ENCODE data around the gene MYO16. TPM values are rescaled to one million over a fixed set of nuclear protein-coding genes. Genes with fewer than 3 reads are reported as not detected.

MYO16 gene
- total and polyA plus RNA-seq, 3 donors from 2014 or later = 3.1 to 4.0 (median 3.4) TPM

GRCh38 chr13:109140479-109141349, 511.3 kb downstream of the MYO16 start:
- no peaks in the 10 kb centered on the region for H3K36me3 ChIP-seq (ENCODE audit: low read depth, missing control alignments)
- no peaks in the 10 kb centered on the region for H3K4me1 ChIP-seq
- H3K27ac ChIP-seq = no peak overlapping the region
- 10 to 22% methylated on average over 15 to 60 of the region's 97 CpGs for WGBS, 2 donors
- H3K9me3 ChIP-seq = no peaks in the 10 kb centered on the region
- no peak for DNase-seq
- peak overlapping the region; percentile 36 to 39 for H3K4me3 ChIP-seq
- intact Hi-C loops (cut with DNase I; ENCODE audit: low total_unique reads) = loop anchor here (10.0 kb wide), 1 partner anchor 644 kb away; the partner anchor contains the start of gene IRS2
- no peaks in the 10 kb centered on the region for H3K27me3 ChIP-seq
- no peak for TF ChIP-seq POLR2A (IDR thresholded peaks at IDR 0.05)
- TF ChIP-seq, protein P1, sequence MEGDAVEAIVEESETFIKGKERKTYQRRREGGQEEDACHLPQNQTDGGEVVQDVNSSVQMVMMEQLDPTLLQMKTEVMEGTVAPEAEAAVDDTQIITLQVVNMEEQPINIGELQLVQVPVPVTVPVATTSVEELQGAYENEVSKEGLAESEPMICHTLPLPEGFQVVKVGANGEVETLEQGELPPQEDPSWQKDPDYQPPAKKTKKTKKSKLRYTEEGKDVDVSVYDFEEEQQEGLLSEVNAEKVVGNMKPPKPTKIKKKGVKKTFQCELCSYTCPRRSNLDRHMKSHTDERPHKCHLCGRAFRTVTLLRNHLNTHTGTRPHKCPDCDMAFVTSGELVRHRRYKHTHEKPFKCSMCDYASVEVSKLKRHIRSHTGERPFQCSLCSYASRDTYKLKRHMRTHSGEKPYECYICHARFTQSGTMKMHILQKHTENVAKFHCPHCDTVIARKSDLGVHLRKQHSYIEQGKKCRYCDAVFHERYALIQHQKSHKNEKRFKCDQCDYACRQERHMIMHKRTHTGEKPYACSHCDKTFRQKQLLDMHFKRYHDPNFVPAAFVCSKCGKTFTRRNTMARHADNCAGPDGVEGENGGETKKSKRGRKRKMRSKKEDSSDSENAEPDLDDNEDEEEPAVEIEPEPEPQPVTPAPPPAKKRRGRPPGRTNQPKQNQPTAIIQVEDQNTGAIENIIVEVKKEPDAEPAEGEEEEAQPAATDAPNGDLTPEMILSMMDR (IDR thresholded peaks at IDR 0.05) = no peak

DNA sequence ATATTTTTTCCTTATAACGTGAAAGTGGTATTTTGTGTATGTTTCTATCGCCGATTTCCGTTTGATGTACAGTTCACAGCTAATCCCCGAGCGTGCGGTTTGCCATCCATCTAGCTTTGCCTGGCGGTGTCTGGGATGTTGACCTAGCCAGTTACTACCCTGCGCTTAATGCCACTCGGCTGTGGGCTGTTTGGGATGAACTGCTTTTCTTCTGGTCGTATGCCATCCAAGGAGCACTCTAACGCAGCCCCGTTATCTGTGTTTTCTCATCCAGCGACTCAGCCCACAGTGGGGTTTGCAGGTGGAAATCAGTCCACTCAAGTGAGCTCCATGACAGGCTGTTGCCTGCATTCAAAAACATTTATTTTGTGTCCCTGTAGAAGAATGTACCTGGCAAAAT, 512.3 kb downstream of the MYO16 start:
- no peaks in the 10 kb centered on the region for H3K4me1 ChIP-seq
- intact Hi-C loops (cut with DNase I; ENCODE audit: low total_unique reads) = loop anchor here (10.0 kb wide), 1 partner anchor 643 kb away; the partner anchor contains the start of gene IRS2
- H3K27ac ChIP-seq = no peak overlapping the region
- H3K36me3 ChIP-seq (ENCODE audit: low read depth, missing control alignments) = no peaks in the 10 kb centered on the region
- 80 to 81% methylated on average over 14 of the region's 14 CpGs for WGBS, 2 donors
- H3K9me3 ChIP-seq = no peaks in the 10 kb centered on the region
- H3K27me3 ChIP-seq = no peaks in the 10 kb centered on the region
- TF ChIP-seq, protein P1 (IDR thresholded peaks at IDR 0.05) = no peak
- TF ChIP-seq POLR2A (IDR thresholded peaks at IDR 0.05) = no peak
- no peak for DNase-seq
- no peak overlapping the region for H3K4me3 ChIP-seq

DNA sequence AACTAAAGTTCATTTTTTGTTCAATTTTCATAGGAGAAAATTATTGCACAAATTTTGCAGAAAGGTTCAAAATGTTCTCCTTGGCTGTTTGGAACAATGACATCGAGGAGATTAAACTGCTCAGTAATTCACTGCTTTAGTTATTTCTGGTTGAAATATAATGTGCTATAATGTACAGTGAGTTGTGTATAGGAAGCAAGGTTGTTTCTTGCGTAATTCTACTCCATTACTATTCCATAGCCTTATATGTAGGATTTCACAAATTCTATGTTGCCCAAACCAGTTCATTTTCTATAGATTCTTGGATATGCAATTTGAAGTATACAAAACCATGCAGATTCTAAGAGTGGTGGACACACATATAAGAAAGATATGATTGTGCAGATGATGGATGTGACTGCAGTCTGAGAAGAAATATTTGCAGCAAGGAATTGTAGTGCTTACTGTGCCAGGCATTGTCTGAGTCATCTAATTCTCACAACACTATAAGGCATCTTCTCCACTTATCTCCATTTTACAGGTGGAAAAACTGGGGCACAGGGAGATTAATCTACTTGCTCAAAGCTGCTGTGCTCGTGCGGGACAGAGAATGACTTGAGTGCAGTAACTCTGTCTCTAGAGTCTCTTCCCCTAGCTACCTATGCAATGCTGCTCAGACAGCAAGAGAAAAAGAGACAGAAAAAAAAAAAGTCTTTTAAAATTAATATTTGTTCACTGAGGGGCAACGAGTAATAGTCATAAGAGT, 515.5 kb downstream of the MYO16 start:
- H3K9me3 ChIP-seq = no peaks in the 10 kb centered on the region
- H3K36me3 ChIP-seq (ENCODE audit: low read depth, missing control alignments) = no peaks in the 10 kb centered on the region
- no peak overlapping the region for H3K27ac ChIP-seq
- H3K4me1 ChIP-seq = no peaks in the 10 kb centered on the region
- WGBS, 2 donors = 67 to 68% methylated on average over 5 of the region's 5 CpGs
- H3K4me3 ChIP-seq = no peak overlapping the region
- H3K27me3 ChIP-seq = no peaks in the 10 kb centered on the region
- TF ChIP-seq, protein P1 (IDR thresholded peaks at IDR 0.05) = no peak
- TF ChIP-seq POLR2A (IDR thresholded peaks at IDR 0.05) = no peak
- intact Hi-C loops (cut with DNase I; ENCODE audit: low total_unique reads) = loop anchor here (10.0 kb wide), 1 partner anchor 640 kb away; the partner anchor contains the start of gene IRS2
- no peak for DNase-seq

GRCh38 chr13:109145631-109146030, 516.2 kb downstream of the MYO16 start:
- H3K27ac ChIP-seq = no peak overlapping the region
- H3K4me1 ChIP-seq = no peaks in the 10 kb centered on the region
- H3K9me3 ChIP-seq = no peaks in the 10 kb centered on the region
- no peaks in the 10 kb centered on the region for H3K36me3 ChIP-seq (ENCODE audit: low read depth, missing control alignments)
- DNase-seq = peak; percentile 66
- no peaks in the 10 kb centered on the region for H3K27me3 ChIP-seq
- WGBS, 2 donors = 34 to 36% methylated on average over 4 of the region's 4 CpGs
- intact Hi-C loops (cut with DNase I; ENCODE audit: low total_unique reads) = loop anchor here (10.0 kb wide), 1 partner anchor 639 kb away; the partner anchor contains the start of gene IRS2
- H3K4me3 ChIP-seq = no peak overlapping the region
- TF ChIP-seq POLR2A (IDR thresholded peaks at IDR 0.05) = no peak
- TF ChIP-seq, protein P1 (IDR thresholded peaks at IDR 0.05) = peak; percentile 44 to 78 (median 54)
